ENCODE measurements around the gene NXPH4.

DNA sequence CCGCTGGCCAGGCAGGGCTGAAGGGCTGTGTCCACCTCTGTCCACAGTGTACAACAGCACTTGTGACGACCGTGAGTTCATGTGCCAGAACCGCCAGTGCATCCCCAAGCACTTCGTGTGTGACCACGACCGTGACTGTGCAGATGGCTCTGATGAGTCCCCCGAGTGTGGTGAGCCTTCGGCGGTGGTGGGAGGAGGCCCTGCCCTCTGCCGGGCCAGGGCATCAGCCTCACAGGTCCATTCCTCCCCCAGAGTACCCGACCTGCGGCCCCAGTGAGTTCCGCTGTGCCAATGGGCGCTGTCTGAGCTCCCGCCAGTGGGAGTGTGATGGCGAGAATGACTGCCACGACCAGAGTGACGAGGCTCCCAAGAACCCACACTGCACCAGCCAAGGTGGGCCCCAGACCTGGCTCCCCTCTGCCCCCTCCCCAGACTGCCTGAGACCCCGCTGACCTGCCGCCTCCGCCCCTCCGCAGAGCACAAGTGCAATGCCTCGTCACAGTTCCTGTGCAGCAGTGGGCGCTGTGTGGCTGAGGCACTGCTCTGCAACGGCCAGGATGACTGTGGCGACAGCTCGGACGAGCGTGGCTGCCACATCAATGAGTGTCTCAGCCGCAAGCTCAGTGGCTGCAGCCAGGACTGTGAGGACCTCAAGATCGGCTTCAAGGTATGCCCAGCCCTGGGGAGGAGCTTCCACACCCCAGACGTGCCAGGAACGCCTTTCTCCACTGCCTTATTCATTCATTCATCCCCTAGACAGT is 20.8 kb upstream of the NXPH4 start:
- TF ChIP-seq BHLHE40 (IDR thresholded peaks at IDR 0.05; ENCODE audit: borderline replicate concordance in 1 of 2, low read depth in 2 of 2, low read length in 1 of 2) = no peak
- TF ChIP-seq, protein P1, sequence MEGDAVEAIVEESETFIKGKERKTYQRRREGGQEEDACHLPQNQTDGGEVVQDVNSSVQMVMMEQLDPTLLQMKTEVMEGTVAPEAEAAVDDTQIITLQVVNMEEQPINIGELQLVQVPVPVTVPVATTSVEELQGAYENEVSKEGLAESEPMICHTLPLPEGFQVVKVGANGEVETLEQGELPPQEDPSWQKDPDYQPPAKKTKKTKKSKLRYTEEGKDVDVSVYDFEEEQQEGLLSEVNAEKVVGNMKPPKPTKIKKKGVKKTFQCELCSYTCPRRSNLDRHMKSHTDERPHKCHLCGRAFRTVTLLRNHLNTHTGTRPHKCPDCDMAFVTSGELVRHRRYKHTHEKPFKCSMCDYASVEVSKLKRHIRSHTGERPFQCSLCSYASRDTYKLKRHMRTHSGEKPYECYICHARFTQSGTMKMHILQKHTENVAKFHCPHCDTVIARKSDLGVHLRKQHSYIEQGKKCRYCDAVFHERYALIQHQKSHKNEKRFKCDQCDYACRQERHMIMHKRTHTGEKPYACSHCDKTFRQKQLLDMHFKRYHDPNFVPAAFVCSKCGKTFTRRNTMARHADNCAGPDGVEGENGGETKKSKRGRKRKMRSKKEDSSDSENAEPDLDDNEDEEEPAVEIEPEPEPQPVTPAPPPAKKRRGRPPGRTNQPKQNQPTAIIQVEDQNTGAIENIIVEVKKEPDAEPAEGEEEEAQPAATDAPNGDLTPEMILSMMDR (IDR thresholded peaks at IDR 0.05 in 2 of 3, conservative IDR thresholded peaks at IDR 0.05 in 1 of 3; ENCODE audit: control insufficient read depth in 2 of 3, extremely low read depth in 1 of 3, insufficient read depth in 1 of 3, low read depth in 3 of 3, low read length in 3 of 3) = no peak
